Smooth muscle cell (in vitro differentiated cells): ENCODE data around the gene GPR107. TPM values are rescaled to one million over a fixed set of nuclear protein-coding genes. Genes with fewer than 3 reads are reported as not detected.
A peak's percentile ranks its signal among the peaks of the same experiment; 100 is the strongest.

Source experiments
- DNase-seq: peaks from one replicate; lab custom pipeline; 2025; ENCODE audit not compliant: unreplicated experiment; lab: John Stamatoyannopoulos, UW
- H2AFZ ChIP-seq: fragments of 200-600 bp; sonication (generic); 2 replicates; pipeline ENCODE4 v1.6.0; 2016; ENCODE audit warnings: antibody characterized with exemption, low read depth, mild to moderate bottlenecking
- H3F3A ChIP-seq: fragments of 200-600 bp; sonication (generic); 2 replicates; pipeline ENCODE4 v1.6.0; 2017; ENCODE audit warnings: antibody characterized with exemption, low read depth
- H3K27ac ChIP-seq: fragments of 200-600 bp; sonication (generic); 2 replicates; pipeline ENCODE4 v1.5.1; 2016; ENCODE audit warnings: low read depth, mild to moderate bottlenecking
- H3K27me3 ChIP-seq: fragments of 200-600 bp; sonication (generic); 2 replicates; pipeline ENCODE4 v1.6.1; 2016; ENCODE audit warnings: low read depth, mild to moderate bottlenecking
- H3K36me3 ChIP-seq: fragments of 200-600 bp; sonication (generic); 2 replicates; pipeline ENCODE4 v1.5.1; 2016; ENCODE audit warnings: low read depth
- H3K4me1 ChIP-seq: fragments of 200-600 bp; sonication (generic); 2 replicates; pipeline ENCODE4 v1.5.1; 2016; ENCODE audit warnings: low read depth
- H3K4me2 ChIP-seq: fragments of 200-600 bp; sonication (generic); 2 replicates; pipeline ENCODE4 v1.6.0; 2016; ENCODE audit warnings: mild to moderate bottlenecking
- H3K4me3 ChIP-seq: fragments of 200-600 bp; sonication (generic); 2 replicates; pipeline ENCODE4 v1.5.1; 2016; ENCODE audit warnings: mild to moderate bottlenecking
- H3K79me2 ChIP-seq: fragments of 200-600 bp; sonication (generic); 2 replicates; pipeline ENCODE4 v1.6.0; 2016; ENCODE audit warnings: low read depth, mild to moderate bottlenecking
- H3K9ac ChIP-seq: fragments of 200-600 bp; sonication (generic); 2 replicates; pipeline ENCODE4 v1.6.0; 2016; ENCODE audit warnings: low read depth
- H3K9me3 ChIP-seq: fragments of 200-600 bp; sonication (generic); replicated peaks from 2 replicates; pipeline ENCODE4 v1.5.1; 2016; ENCODE audit warnings: low read depth
- H4K20me1 ChIP-seq: fragments of 200-600 bp; sonication (generic); 2 replicates; pipeline ENCODE4 v1.6.0; 2016; ENCODE audit warnings: low read depth
- CTCF ChIP-seq: fragments of 200-600 bp; sonication (generic); IDR thresholded peaks from 2 replicates; pipeline ENCODE4 v1.5.1; 2017; ENCODE audit warnings: borderline replicate concordance, mild to moderate bottlenecking, antibody characterized with exemption; ENCODE audit not compliant: insufficient read depth, poor library complexity, severe bottlenecking
- WGBS: methylation state at CpG from one replicate; pipeline ENCODE4 v1.1.7; 2016; ENCODE audit warnings: low lambda C conversion rate; 5-methylcytosine and 5-hydroxymethylcytosine counted together
- polyA plus RNA-seq: library from polyadenylated mRNA; unstranded; fragments of >200 nt; fragmentation: Nextera tagmentation; extraction: Ambion mirVana; gene quantifications from 2 replicates; pipeline ENCODE4 v1.2.1, GENCODE V29; 2016
- total RNA-seq: library from RNA; depleted of rRNA; stranded (reverse); fragments of >200 nt; gene quantifications from 2 replicates; pipeline ENCODE4 v1.2.3, GENCODE V29; 2014

GPR107 gene
- total and polyA plus RNA-seq, 2 experiments from 2014 or later, result 16.2 to 42.7 TPM

- no peak for TF ChIP-seq CTCF
- Histone ChIP-seq H3K36me3 (no peaks in the 10 kb centered on the region), H2AFZ (no peak overlapping the region), H3K9me3 (no peaks in the 10 kb centered on the region), H3K4me1 (peaks cover 29% of the 10 kb centered on the region), H3K27me3 (no peaks in the 10 kb centered on the region), H4K20me1 (peaks cover 3% of the 10 kb centered on the region), H3K27ac (peak overlapping the region; percentile 98), H3F3A (peaks cover 23% of the 10 kb centered on the region), H3K4me3 (no peak overlapping the region), H3K9ac (peak overlapping the region; percentile 72), H3K79me2 (no peaks in the 10 kb centered on the region), H3K4me2 (peak overlapping the region; percentile 68)
- no peak for DNase-seq
- 90% methylated on average over 15 of the region's 15 CpGs for WGBS
Measured at GRCh38 chr9:130137081-130137640, 83.5 kb downstream of the GPR107 start.

- no peak overlapping the region for H3K4me3 ChIP-seq
- H3K27me3 ChIP-seq, result no peaks in the 10 kb centered on the region
- peaks cover 29% of the 10 kb centered on the region for H3K4me1 ChIP-seq
- H4K20me1 ChIP-seq, result peaks cover 3% of the 10 kb centered on the region
- no peak overlapping the region for H2AFZ ChIP-seq
- peak overlapping the region; percentile 72 for H3K9ac ChIP-seq
- H3K27ac ChIP-seq, result peak overlapping the region; percentile 98
- peaks cover 23% of the 10 kb centered on the region for H3F3A ChIP-seq
- H3K9me3 ChIP-seq, result no peaks in the 10 kb centered on the region
- TF ChIP-seq CTCF, result no peak
- peak overlapping the region; percentile 68 for H3K4me2 ChIP-seq
- H3K79me2 ChIP-seq, result no peaks in the 10 kb centered on the region
- no peak for DNase-seq
- 69% methylated on average over 11 of the region's 11 CpGs for WGBS
- H3K36me3 ChIP-seq, result no peaks in the 10 kb centered on the region
Measured at GRCh38 chr9:130137641-130138081, 84.0 kb downstream of the GPR107 start.

GRCh38 chr9:130138171-130138653 is 84.5 kb downstream of the GPR107 start:
- Histone ChIP-seq H3K9ac (peak overlapping the region; percentile 77), H3K27me3 (no peaks in the 10 kb centered on the region), H3F3A (peaks cover 23% of the 10 kb centered on the region), H3K4me2 (peak overlapping the region; percentile 68), H3K4me1 (peaks cover 29% of the 10 kb centered on the region), H3K36me3 (no peaks in the 10 kb centered on the region), H2AFZ (no peak overlapping the region), H3K4me3 (no peak overlapping the region), H4K20me1 (peaks cover 3% of the 10 kb centered on the region), H3K27ac (peak overlapping the region; percentile 98), H3K9me3 (no peaks in the 10 kb centered on the region), H3K79me2 (no peaks in the 10 kb centered on the region)
- no peak for TF ChIP-seq CTCF
- peak; percentile 24 for DNase-seq
- WGBS, result 20% methylated on average over 4 of the region's 10 CpGs

- Histone ChIP-seq H3K79me2 (no peaks in the 10 kb centered on the region), H2AFZ (no peak overlapping the region), H3K36me3 (no peaks in the 10 kb centered on the region), H3K27ac (peak overlapping the region; percentile 98), H3K4me1 (peaks cover 31% of the 10 kb centered on the region), H4K20me1 (peaks cover 3% of the 10 kb centered on the region), H3F3A (peaks cover 23% of the 10 kb centered on the region), H3K9me3 (no peaks in the 10 kb centered on the region), H3K4me3 (no peak overlapping the region), H3K27me3 (no peaks in the 10 kb centered on the region), H3K9ac (peak overlapping the region; percentile 77), H3K4me2 (peak overlapping the region; percentile 55)
- no peak for TF ChIP-seq CTCF
- DNase-seq, result no peak
- WGBS, result 23% methylated on average over 6 of the region's 6 CpGs
Measured at GRCh38 chr9:130138791-130139190, 85.1 kb downstream of the GPR107 start.
